ENCODE results near the gene VPS13A. TPM values are rescaled to one million over a fixed set of nuclear protein-coding genes. Genes with fewer than 3 reads are reported as not detected.

VPS13A gene
- total and polyA plus RNA-seq, 10 of the 15 experiments (the other 5 are each of a cell fraction or from before 2014, with no cell fraction given), result 10.0 to 35.2 (median 21.1) TPM

DNA sequence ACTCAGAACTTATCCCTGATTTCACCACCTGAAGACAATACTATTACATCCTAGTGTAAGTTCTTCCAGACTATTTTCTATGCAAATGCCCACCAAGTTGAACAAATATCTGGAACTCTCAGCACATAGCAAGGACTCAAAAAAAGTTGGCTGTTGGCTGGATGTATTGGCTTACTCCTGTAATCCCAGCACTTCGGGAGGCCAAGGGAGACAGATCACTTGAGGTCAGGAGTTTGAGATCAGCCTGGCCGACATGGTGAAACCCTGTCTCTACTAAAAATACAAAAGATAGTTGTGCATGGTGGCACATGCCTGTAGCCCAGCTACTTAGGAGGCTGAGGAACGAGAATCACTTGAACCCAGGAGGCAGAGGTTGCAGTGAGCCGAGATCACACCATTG is 15.0 kb upstream of the VPS13A start:
- H4K20me1 ChIP-seq (ENCODE audit: control insufficient read depth, insufficient read depth), result no peaks in the 10 kb centered on the region
- H3K27ac ChIP-seq (ENCODE audit: control insufficient read depth, insufficient read depth), result no peak overlapping the region
- ATAC-seq (no peak), DNase-seq (ENCODE audit: low read depth, low spot score) (no peak), FAIRE-seq (no peak)
- H3K4me2 ChIP-seq (ENCODE audit: control insufficient read depth, insufficient read depth), result no peak overlapping the region
- no peaks in the 10 kb centered on the region for H3K9me3 ChIP-seq (replicated peaks; ENCODE audit: control insufficient read depth, insufficient read depth, low read length)
- CTCF ChIA-PET, result interaction anchor here (2.4 kb wide), 1 partner anchor 294 kb away, joined by 13 read pairs; no protein-coding TSS in a partner anchor
- no peaks in the 10 kb centered on the region for H3K79me2 ChIP-seq (ENCODE audit: control insufficient read depth, insufficient read depth, low read length)
- no peaks in the 10 kb centered on the region; a peak in 2 of 4 replicates for H3K27me3 ChIP-seq (replicated peaks in 1 of 2; ENCODE audit: control insufficient read depth in 2 of 2, insufficient read depth in 2 of 2, low read length in 1 of 2)
- no peaks in the 10 kb centered on the region for H3K4me1 ChIP-seq (ENCODE audit: control insufficient read depth, insufficient read depth, low read length)
- in situ Hi-C loops (cut with MboI), result loop anchor here (25.0 kb wide), 1 partner anchor 350 kb away; no protein-coding TSS in a partner anchor
- BruUV-seq (replicated peaks), result no TSS peak
- no peak overlapping the region for H3K4me3 ChIP-seq
- no peaks in the 10 kb centered on the region for H3K36me3 ChIP-seq (ENCODE audit: control insufficient read depth in 2 of 2, insufficient read depth in 2 of 2, low read length in 1 of 2)
- SMC1A ChIA-PET (ENCODE audit: uncharacterized antibody, unreplicated experiment), result interaction anchor here (0.6 to 1.4 kb wide), 2 partner anchors 294 to 437 kb away, joined by 3 to 4 read pairs; no protein-coding TSS in a partner anchor
- intact Hi-C loops (cut with micrococcal nuclease; ENCODE audit: unreplicated experiment), result loop anchor here (10.0 kb wide), 1 partner anchor 592 kb away; no protein-coding TSS in a partner anchor
- 29% methylated on average over 4 of the region's 4 CpGs for WGBS (ENCODE audit: insufficient coverage, insufficient replicate concordance, low lambda C conversion rate, missing lambda C conversion rate)
- no peak for TF ChIP-seq HSF1 (IDR thresholded peaks at IDR 0.05; ENCODE audit: low read depth, low read length)
- no peak for TF ChIP-seq BACH1 (IDR thresholded peaks at IDR 0.05; ENCODE audit: borderline replicate concordance)
- no peak for TF ChIP-seq USF1 (IDR thresholded peaks at IDR 0.05; ENCODE audit: borderline replicate concordance, extremely low read length, insufficient read depth, low read depth, low read length)
- TF ChIP-seq SUZ12 (IDR thresholded peaks at IDR 0.05; ENCODE audit: unreplicated experiment), result no peak
- no peak for TF ChIP-seq WRNIP1 (IDR thresholded peaks at IDR 0.05; ENCODE audit: borderline replicate concordance, low read depth, low read length)
- RAD21 ChIA-PET (ENCODE audit: unreplicated experiment), result no interaction called here
- H3K9ac ChIP-seq (ENCODE audit: control insufficient read depth, insufficient read depth, low read length), result no peak overlapping the region
- POLR2A ChIA-PET, result no interaction called here
- no peak overlapping the region for H2AFZ ChIP-seq (ENCODE audit: control insufficient read depth, low read depth, low read length)
